GM21367 (cell line): ENCODE data around the gene ZBTB12.
"Not testable (repeated sequence)": the region's sequence is repeated elsewhere in the genome, so short reads cannot be mapped to it uniquely, and the experiment has no call there.

ENCODE experiments used
- ATAC-seq: cut with Tn5 transposase; IDR thresholded peaks from one replicate; pipeline ENCODE4 v1.9.1; 2021; ENCODE audit not compliant: unreplicated experiment

ZBTB12 gene

GRCh38 chr6:31901953-31902643, at the start of gene ZBTB12:
TSS of gene ZBTB12 (minus strand) at chr6:31902086. CDS start at chr6:31901305, 781 bp downstream.
- ATAC-seq, result no peak

DNA sequence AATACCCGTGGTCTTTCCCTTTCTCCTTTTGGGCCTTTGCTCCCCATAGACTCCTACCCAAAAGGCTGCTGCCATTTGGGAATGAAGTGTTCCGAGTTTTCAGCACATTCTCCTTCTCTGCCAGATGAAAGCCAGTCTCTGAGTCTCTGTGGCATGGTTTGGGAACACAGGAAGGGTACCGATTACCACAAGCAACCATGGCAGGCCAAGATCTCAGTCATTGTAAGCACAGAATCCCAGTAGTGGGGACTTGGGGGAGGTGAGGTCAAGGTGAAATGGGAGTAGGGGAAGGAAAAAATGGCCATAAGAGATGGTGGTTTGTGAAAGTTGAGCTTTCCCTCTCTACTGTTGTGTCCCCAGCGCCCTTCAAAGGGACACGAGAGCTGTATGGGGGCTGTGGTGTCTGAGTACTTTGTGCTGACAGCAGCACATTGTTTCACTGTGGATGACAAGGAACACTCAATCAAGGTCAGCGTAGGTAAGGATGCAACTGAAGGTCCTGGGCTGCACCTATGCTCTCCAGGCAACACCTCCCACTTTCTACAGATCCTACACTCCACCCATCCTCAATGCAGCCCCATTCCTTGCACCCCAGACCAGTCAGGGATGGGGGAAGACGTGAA, 48.2 kb upstream of the ZBTB12 start:
- ATAC-seq, result no peak

DNA sequence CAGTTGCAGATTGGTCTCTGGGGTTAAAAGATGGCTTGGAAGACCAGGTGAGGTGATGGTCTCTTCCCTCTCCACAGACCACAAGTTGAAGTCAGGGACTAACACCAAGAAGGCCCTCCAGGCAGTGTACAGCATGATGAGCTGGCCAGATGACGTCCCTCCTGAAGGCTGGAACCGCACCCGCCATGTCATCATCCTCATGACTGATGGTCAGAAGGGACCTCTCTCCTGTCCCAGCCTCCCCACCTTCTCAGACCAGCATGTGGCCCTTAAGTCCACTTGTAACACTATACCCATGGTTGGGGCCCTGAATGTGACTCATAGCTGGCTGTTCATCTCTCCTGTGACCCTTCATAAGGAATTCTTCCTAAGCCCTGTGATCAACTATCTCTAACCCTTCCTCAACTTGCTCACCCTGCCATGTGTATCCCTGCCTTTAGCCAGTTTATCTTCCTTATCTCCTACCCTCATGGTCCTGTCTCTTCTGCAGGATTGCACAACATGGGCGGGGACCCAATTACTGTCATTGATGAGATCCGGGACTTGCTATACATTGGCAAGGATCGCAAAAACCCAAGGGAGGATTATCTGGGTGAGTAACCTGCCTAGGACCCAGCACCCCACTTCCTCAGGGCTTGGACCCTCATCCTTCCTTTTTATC, 47.0 kb upstream of the ZBTB12 start:
- ATAC-seq, result no peak

- no peak for ATAC-seq
Measured at GRCh38 chr6:31948306-31948705, 46.4 kb upstream of the ZBTB12 start.

DNA sequence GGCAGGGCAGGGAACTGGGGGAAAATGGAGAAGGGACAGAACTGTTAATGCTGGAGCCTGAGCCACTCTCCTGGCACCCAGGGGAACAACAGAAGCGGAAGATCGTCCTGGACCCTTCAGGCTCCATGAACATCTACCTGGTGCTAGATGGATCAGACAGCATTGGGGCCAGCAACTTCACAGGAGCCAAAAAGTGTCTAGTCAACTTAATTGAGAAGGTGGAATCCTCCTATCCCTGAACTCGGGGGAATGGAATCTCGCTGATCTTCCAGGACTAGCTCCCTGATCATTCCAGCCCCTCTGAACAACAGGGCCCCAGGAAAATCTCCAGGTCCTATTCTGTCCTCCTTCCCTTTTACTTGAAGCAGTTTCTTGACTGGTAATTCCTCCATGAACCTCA, 46.0 kb upstream of the ZBTB12 start:
- no peak for ATAC-seq

GRCh38 chr6:31947070-31947675, 45.3 kb upstream of the ZBTB12 start:
- no peak for ATAC-seq

DNA sequence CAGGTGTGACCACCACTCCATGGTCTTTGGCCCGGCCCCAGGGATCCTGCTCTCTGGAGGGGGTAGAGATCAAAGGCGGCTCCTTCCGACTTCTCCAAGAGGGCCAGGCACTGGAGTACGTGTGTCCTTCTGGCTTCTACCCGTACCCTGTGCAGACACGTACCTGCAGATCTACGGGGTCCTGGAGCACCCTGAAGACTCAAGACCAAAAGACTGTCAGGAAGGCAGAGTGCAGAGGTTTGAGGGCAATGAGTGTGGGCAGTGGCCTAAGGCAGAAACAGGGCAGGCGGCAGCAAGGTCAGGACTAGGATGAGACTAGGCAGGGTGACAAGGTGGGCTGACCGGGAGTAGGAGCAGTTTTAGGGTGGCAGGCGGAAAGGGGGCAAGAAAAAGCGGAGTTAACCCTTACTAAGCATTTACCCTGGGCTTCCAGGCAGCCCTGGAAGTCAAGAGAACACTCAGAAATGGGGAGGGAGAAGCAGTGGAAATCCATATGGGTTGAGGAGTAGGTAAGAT, 44.5 kb upstream of the ZBTB12 start:
- ATAC-seq, result no peak

- no peak for ATAC-seq
Measured at GRCh38 chr6:31945507-31946369, 43.9 kb upstream of the ZBTB12 start, which contains the start of gene CFB. TSS of gene CFB (plus strand) at chr6:31946095. CDS start at chr6:31946222, 127 bp downstream.

- no peak for ATAC-seq
Measured at GRCh38 chr6:31945154-31945506, 43.2 kb upstream of the ZBTB12 start.

- ATAC-seq, result no peak
Measured at GRCh38 chr6:31943742-31944141, 41.9 kb upstream of the ZBTB12 start.

DNA sequence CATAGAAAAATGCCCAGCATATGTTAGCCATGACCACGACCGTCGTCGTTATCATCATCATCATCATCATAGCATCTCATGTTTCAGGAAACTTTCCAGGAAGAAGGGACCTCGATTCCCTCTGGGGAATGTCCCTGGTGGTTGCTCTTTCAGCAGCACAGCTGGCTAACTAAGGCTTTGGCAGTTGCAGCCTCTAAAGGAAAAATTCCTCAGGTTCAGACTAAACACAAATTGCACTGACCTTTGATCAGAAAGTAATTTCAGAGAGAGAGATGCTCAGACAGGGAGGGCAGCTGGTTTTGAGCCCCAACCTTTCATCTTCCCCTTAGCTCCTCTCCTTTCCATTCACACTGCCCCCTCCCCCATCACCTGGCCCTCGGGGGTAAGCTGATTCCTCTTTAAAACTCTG, 38.4 kb upstream of the ZBTB12 start:
- no peak for ATAC-seq

DNA sequence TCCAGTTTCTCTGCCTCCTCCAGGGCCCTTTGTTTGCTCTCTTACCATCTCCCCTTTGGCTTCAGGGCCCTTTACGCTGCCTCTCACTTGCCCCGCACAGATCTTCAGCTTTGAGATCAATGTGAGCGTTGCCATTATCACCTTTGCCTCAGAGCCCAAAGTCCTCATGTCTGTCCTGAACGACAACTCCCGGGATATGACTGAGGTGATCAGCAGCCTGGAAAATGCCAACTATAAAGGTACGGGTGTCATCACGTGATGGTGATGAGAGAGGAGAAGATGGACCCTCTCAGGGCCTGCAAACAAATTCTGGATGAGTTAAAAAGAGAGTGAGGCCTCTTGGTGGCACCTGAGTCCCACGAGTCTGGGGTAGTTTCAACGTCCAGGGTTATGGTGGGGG, 33.9 kb upstream of the ZBTB12 start:
- ATAC-seq, result no peak

DNA sequence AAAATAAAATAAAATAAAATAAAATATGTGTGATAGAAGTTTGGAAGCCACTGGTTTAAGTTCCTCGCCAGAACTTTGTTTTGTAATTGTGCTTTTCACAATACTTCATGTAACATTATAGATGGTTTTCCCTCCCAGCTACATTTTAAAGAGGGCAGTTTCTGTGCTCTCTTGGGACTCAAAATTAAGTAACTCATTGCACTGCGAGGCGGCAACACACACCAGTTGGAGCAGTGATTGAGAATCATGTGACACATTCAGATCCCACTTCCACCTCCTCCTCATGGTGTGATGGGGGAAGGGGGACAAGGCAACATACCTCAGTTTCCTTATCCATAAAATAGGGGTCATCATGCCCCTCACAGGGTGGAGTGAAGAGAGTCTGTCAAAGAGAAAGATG, 33.1 kb upstream of the ZBTB12 start:
- ATAC-seq, result no peak

DNA sequence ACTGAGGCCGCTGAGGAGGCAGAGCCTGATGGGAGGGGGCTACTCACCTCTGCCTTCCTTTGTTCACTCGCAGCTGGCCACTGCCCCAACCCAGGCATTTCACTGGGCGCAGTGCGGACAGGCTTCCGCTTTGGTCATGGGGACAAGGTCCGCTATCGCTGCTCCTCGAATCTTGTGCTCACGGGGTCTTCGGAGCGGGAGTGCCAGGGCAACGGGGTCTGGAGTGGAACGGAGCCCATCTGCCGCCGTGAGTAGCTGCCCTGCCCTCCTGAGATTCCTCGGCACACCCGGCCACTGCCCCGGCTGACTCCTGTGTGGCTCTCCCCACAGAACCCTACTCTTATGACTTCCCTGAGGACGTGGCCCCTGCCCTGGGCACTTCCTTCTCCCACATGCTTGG, 31.7 kb upstream of the ZBTB12 start:
- ATAC-seq, result no peak

- ATAC-seq, result not testable (repeated sequence)
Measured at GRCh38 chr6:31932137-31932536, 30.3 kb upstream of the ZBTB12 start.

DNA sequence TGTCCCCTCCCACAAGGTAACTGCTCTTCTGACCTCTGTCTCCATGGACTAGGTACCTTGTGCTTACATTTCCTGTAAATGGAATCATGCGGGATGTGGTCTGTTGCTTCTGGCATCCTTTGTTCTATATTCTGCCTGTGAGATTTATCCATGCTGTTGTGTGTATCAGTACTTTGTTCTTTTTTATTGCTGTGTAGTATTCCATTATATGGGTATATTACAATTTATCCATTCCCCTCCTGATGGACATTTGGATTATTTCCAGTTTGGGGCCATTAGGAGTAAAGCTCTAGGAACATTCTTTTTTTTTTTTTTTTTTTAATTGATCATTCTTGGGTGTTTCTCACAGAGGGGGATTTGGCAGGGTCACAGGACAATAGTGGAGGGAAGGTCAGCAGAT, 29.1 kb upstream of the ZBTB12 start:
- no peak for ATAC-seq

- no peak for ATAC-seq
Measured at GRCh38 chr6:31928672-31928939, 26.7 kb upstream of the ZBTB12 start.

DNA sequence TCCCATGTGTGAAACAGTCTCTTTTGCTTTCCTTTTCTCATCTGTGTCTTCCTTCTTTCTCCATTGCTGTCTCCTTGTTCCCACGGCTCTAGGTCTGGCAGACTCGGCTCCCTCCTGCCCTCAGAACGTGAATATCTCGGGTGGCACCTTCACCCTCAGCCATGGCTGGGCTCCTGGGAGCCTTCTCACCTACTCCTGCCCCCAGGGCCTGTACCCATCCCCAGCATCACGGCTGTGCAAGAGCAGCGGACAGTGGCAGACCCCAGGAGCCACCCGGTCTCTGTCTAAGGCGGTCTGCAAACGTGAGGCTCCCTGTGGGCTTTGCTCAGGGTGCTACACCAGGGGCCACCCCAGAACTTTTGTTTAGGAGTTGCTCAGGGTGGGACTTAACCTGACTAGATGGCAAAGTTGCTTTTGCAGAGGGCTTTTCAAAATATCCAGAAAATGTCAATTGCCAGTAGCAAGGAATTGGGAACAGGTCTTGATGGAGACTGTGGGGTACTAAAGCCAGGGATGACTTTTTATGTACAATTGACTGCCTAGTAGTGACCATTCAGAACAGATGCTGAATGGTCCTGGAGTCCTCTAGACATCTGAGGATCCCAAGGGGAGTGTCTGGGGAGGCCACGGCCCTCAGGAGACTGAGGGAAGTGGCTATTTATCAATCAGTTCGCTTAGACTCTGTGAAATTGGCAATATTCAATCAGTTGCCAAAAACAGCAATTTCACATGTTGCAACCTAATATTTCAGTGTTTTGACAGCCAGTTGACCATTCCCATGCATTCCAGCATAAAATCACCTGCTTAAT, 26.2 kb upstream of the ZBTB12 start:
- no peak for ATAC-seq

DNA sequence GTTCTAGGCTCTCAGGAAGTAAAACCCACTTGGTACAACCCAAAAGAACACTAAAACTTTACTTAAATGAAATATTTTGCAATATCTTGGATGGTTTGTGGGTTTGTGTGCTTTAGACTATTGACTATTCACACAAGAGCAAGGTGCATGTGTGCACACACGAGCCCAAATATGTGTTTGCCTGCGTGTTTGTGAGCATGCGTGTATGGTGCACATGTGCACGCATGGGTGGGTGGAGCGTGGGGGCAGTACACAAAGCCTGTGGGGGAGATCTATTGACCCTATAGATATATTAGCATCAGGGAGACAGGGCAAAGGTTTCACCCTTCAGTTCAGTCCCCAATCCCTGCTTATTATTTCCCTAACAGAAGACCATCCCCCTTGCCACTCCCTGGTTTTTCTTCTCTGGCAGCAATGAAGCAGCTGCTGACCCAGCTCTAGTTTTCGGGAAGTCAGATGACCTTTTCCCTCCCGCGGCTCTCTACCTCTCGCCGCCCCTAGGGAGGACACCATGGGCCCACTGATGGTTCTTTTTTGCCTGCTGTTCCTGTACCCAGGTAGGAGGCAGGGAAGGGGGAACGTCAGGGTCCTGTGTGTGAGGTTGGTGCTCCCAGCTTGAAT, 25.5 kb upstream of the ZBTB12 start, which contains the start of gene C2:
Gene C2, plus strand, starts transcription at position 476 of the 621 bp plus-strand sequence. Its CDS starts 36 bp downstream, at position 512.
- no peak for ATAC-seq

- ATAC-seq, result no peak
Measured at GRCh38 chr6:31922942-31923341, 21.1 kb upstream of the ZBTB12 start.
